DOHH2 (cell line): ENCODE results near the gene FGGY.

Source experiments
- H3F3A ChIP-seq: fragments of 200-600 bp; sonication (generic), shearing (Covaris generic); 2 replicates; pipeline ENCODE4 v1.6.0; 2016; ENCODE audit warnings: antibody characterized with exemption, mild to moderate bottlenecking; ENCODE audit not compliant: control insufficient read depth, insufficient read depth
- H3K27ac ChIP-seq: fragments of 200-600 bp; sonication (generic); 2 replicates; pipeline ENCODE4 v1.5.1; 2014; ENCODE audit warnings: low read depth, mild to moderate bottlenecking, low read length, moderate library complexity
- H3K27me3 ChIP-seq: fragments of 200-600 bp; sonication (generic); 2 replicates; pipeline ENCODE4 v1.6.1; 2014; ENCODE audit warnings: mild to moderate bottlenecking, low read length, mixed read lengths; ENCODE audit not compliant: control insufficient read depth
- H3K36me3 ChIP-seq: fragments of 200-600 bp; sonication (generic); 2 replicates; pipeline ENCODE4 v1.6.1; 2014; ENCODE audit warnings: mild to moderate bottlenecking, low read length, moderate library complexity, mixed read lengths; ENCODE audit not compliant: control insufficient read depth
- H3K4me1 ChIP-seq: fragments of 200-600 bp; sonication (generic); 2 replicates; pipeline ENCODE4 v1.6.1; 2014; ENCODE audit warnings: mild to moderate bottlenecking, low read length, mixed read lengths; ENCODE audit not compliant: control insufficient read depth
- H3K4me2 ChIP-seq: fragments of 200-600 bp; sonication (generic); 2 replicates; pipeline ENCODE4 v1.6.0; 2014; ENCODE audit warnings: mild to moderate bottlenecking, low read length, moderate library complexity
- H3K4me3 ChIP-seq: fragments of 200-600 bp; sonication (generic); 2 replicates; pipeline ENCODE4 v1.5.1; 2014; ENCODE audit warnings: mild to moderate bottlenecking, low read length, mixed read lengths
- H3K79me2 ChIP-seq: fragments of 200-600 bp; sonication (generic); 2 replicates; pipeline ENCODE4 v1.6.1; 2014; ENCODE audit warnings: mild to moderate bottlenecking, low read length, mixed read lengths; ENCODE audit not compliant: control insufficient read depth
- H3K9me2 ChIP-seq: fragments of 200-600 bp; sonication (generic); replicated peaks from 2 replicates; pipeline ENCODE4 v1.6.1; 2014; ENCODE audit warnings: mild to moderate bottlenecking, low read length, mixed read lengths; ENCODE audit not compliant: control insufficient read depth
- H3K9me3 ChIP-seq: fragments of 200-600 bp; sonication (generic); 2 replicates; pipeline ENCODE4 v1.6.1; 2014; ENCODE audit warnings: antibody characterized with exemption, low read length, mixed read lengths; ENCODE audit not compliant: control insufficient read depth, insufficient read depth
- H4K20me1 ChIP-seq: fragments of 200-600 bp; sonication (generic); 2 replicates; pipeline ENCODE4 v1.6.0; 2014; ENCODE audit warnings: low read depth, mild to moderate bottlenecking, antibody characterized with exemption, low read length, moderate library complexity; ENCODE audit not compliant: control insufficient read depth, insufficient read depth
- EZH2phosphoT487 ChIP-seq: fragments of 200-600 bp; sonication (generic); IDR thresholded peaks from 2 replicates; pipeline ENCODE4 v1.6.1; 2017; ENCODE audit warnings: borderline replicate concordance, mild to moderate bottlenecking, antibody characterized with exemption, low read length, moderate library complexity, mixed read lengths
- TF ChIP-seq, protein P1 (sequence below): fragments of 200-600 bp; sonication (generic); IDR thresholded peaks from one replicate; pipeline ENCODE4 v1.5.1; 2014; ENCODE audit warnings: antibody characterized with exemption, mild to moderate bottlenecking, low read depth, low read length; ENCODE audit not compliant: poor library complexity, severe bottlenecking

The FGGY gene

DNA sequence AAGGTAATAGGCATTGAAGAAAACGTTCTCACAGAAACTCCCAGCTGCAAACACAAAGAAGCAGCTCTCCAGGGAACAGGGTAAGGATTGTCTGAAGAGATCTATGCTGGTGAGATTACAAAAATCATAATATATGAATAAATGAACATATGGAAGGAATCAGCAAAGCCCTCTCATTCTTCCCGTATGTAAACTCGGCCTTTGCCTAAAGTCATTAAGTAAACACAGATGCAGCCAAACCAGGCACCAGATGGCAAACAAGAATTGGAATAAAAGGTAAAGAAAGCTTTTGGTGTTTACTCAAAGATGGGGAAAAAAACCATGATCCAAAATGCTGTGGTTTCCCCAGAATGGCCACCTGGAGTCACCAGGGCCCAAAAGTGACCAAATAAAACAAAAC, 441.3 kb downstream of the FGGY start:
- no peak for TF ChIP-seq EZH2phosphoT487
- TF ChIP-seq, protein P1, sequence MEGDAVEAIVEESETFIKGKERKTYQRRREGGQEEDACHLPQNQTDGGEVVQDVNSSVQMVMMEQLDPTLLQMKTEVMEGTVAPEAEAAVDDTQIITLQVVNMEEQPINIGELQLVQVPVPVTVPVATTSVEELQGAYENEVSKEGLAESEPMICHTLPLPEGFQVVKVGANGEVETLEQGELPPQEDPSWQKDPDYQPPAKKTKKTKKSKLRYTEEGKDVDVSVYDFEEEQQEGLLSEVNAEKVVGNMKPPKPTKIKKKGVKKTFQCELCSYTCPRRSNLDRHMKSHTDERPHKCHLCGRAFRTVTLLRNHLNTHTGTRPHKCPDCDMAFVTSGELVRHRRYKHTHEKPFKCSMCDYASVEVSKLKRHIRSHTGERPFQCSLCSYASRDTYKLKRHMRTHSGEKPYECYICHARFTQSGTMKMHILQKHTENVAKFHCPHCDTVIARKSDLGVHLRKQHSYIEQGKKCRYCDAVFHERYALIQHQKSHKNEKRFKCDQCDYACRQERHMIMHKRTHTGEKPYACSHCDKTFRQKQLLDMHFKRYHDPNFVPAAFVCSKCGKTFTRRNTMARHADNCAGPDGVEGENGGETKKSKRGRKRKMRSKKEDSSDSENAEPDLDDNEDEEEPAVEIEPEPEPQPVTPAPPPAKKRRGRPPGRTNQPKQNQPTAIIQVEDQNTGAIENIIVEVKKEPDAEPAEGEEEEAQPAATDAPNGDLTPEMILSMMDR: no peak
- no peak overlapping the region for H3K27ac ChIP-seq
- no peaks in the 10 kb centered on the region for H3K4me1 ChIP-seq
- no peaks in the 10 kb centered on the region for H3K9me3 ChIP-seq
- no peaks in the 10 kb centered on the region for H3K27me3 ChIP-seq
- H3K4me2 ChIP-seq: no peak overlapping the region
- no peaks in the 10 kb centered on the region for H3K36me3 ChIP-seq
- H3K79me2 ChIP-seq: no peaks in the 10 kb centered on the region
- H3F3A ChIP-seq: no peaks in the 10 kb centered on the region
- no peak overlapping the region for H3K4me3 ChIP-seq
- H3K9me2 ChIP-seq: no peaks in the 10 kb centered on the region
- H4K20me1 ChIP-seq: no peaks in the 10 kb centered on the region

DNA sequence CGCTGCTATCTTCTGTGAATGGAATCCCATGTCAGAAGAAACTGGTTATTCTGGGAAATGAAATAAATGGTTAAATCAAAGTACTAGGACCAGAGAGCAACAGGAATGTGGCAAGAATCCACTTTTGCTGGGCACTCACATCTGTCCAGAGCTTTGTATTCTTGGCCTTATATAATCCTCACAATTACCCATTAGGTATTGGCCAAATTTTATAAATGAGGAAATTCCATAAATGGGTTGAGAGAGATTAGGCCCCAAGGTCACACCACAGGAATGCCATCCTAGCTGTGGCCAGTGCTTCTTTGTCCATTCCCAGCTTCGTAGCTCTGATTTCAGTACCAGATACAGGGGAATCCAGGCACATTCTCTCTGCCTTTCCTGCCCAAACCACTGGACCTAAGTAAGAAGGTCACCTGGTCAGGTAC, 441.7 kb downstream of the FGGY start:
- Histone ChIP-seq H3K4me1 (no peaks in the 10 kb centered on the region), H3K27ac (no peak overlapping the region), H3K9me2 (no peaks in the 10 kb centered on the region), H3K4me3 (no peak overlapping the region), H4K20me1 (no peaks in the 10 kb centered on the region), H3K27me3 (no peaks in the 10 kb centered on the region), H3K79me2 (no peaks in the 10 kb centered on the region), H3F3A (no peaks in the 10 kb centered on the region), H3K36me3 (no peaks in the 10 kb centered on the region), H3K9me3 (no peaks in the 10 kb centered on the region), H3K4me2 (no peak overlapping the region)
- TF ChIP-seq EZH2phosphoT487: no peak
- TF ChIP-seq, protein P1: no peak

DNA sequence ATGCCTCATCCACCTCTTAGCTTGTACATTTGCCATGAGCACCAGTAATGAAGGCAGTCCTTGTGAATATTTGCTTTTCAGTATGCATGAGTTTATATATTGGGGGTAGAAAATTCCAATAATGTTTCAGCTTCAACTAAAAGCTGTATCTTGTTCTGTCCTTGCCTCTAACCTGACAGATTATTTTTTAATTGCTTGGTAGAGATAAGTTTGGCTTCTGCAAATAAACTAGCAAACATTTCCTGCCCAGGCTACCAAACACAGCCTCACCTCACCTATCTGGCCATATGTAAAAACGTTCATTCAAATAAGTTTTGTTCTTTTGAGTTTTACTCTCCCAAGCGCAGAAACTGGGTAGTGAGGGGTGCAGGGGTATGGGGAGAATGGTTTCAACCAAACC, 442.2 kb downstream of the FGGY start:
- Histone ChIP-seq H3K9me3 (no peaks in the 10 kb centered on the region), H3K4me1 (no peaks in the 10 kb centered on the region), H3F3A (no peaks in the 10 kb centered on the region), H3K27ac (no peak overlapping the region), H3K36me3 (no peaks in the 10 kb centered on the region), H3K79me2 (no peaks in the 10 kb centered on the region), H4K20me1 (no peaks in the 10 kb centered on the region), H3K4me2 (no peak overlapping the region), H3K27me3 (no peaks in the 10 kb centered on the region), H3K9me2 (no peaks in the 10 kb centered on the region), H3K4me3 (no peak overlapping the region)
- TF ChIP-seq EZH2phosphoT487: no peak
- TF ChIP-seq, protein P1: no peak

DNA sequence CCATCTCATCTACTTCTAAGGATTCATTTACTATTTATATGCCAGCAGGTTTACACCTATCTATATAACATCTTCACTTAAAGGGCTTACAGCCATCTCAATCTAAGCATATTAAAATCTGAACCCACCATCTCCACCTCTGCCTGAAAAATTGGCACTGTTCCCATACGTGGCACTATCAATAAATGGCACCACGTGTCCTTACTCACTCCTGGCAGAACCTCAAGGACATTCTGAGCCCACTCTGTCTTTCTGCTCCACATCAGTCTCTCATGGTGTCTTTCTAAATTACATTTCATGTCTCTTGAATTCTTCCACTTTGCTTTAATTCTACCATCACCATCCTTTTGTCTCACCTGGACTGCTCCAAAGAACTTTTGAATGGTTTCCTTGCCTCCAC, 445.6 kb downstream of the FGGY start:
- no peaks in the 10 kb centered on the region for H3K27me3 ChIP-seq
- H3K9me3 ChIP-seq: no peaks in the 10 kb centered on the region
- H3K79me2 ChIP-seq: no peaks in the 10 kb centered on the region
- H3K4me3 ChIP-seq: no peak overlapping the region
- H4K20me1 ChIP-seq: no peaks in the 10 kb centered on the region
- no peak overlapping the region for H3K27ac ChIP-seq
- H3K9me2 ChIP-seq: no peaks in the 10 kb centered on the region
- H3F3A ChIP-seq: no peaks in the 10 kb centered on the region
- H3K4me1 ChIP-seq: no peaks in the 10 kb centered on the region
- no peaks in the 10 kb centered on the region for H3K36me3 ChIP-seq
- TF ChIP-seq EZH2phosphoT487: no peak
- TF ChIP-seq, protein P1: no peak
- H3K4me2 ChIP-seq: no peak overlapping the region
